ENCODE results near the gene KLF12. TPM values are rescaled to one million over a fixed set of nuclear protein-coding genes. Genes with fewer than 3 reads are reported as not detected.

Gene KLF12
- total and polyA plus RNA-seq, 2 experiments from 2014 or later = 6.4 to 7.7 TPM

- TF ChIP-seq ZNF462 (CRISPR knock-in tag; IDR thresholded peaks at IDR 0.05) = no peak
- no peak for TF ChIP-seq ZNF114 (CRISPR knock-in tag; IDR thresholded peaks at IDR 0.05)
- TF ChIP-seq ETS1 (IDR thresholded peaks at IDR 0.05) = no peak
- no peak for TF ChIP-seq STAT1 (IDR thresholded peaks at IDR 0.05; ENCODE audit: unreplicated experiment)
- no peak for TF ChIP-seq NANOG (IDR thresholded peaks at IDR 0.05; ENCODE audit: borderline replicate concordance)
- TF ChIP-seq EZH2phosphoT487 (IDR thresholded peaks at IDR 0.05; ENCODE audit: unreplicated experiment) = no peak
- no peak for TF ChIP-seq REST (IDR thresholded peaks at IDR 0.05; ENCODE audit: unreplicated experiment)
- no peak for TF ChIP-seq ZNF331 (CRISPR knock-in tag; IDR thresholded peaks at IDR 0.05; ENCODE audit: low read depth)
- TF ChIP-seq JUNB (IDR thresholded peaks at IDR 0.05; ENCODE audit: unreplicated experiment) = no peak
These were observed 647 bp upstream of the KLF12 start (continued) for GRCh38 chr13:74134777-74135325.

Data from GM23338 (cell line).